Natural killer cell (primary cell): ENCODE measurements around the gene TANGO6. TPM values are rescaled to one million over a fixed set of nuclear protein-coding genes. Genes with fewer than 3 reads are reported as not detected.

Experiments used
- ATAC-seq, 3 donors: fragments of 150-1000 bp in 2 of 3; fragments of 200-7000 bp in 1 of 3; cut with Tn5 transposase; 1 replicate in 1 of 3; 2 replicates in 2 of 3; pipeline ENCODE4 v1.10.0; 2021; ENCODE audit warnings: mild to moderate bottlenecking in 2 of 3, moderate library complexity in 2 of 3
- DNase-seq, 2 donors: peaks; one replicate each; pipeline versions ENCODE4 v3.0.0 to v3.0.0-alpha.2; 2013 to 2021; ENCODE audit warnings: mixed read lengths in 1 of 2
- H3K27ac ChIP-seq: one replicate; pipeline ENCODE4 v1.5.1; 2013; ENCODE audit warnings: mild to moderate bottlenecking, low read length
- H3K27me3 ChIP-seq: one replicate; pipeline ENCODE4 v1.6.1; 2013; ENCODE audit warnings: low read length; ENCODE audit not compliant: control insufficient read depth, insufficient read depth
- H3K36me3 ChIP-seq: one replicate; pipeline ENCODE4 v1.6.1; 2013; ENCODE audit warnings: low read length; ENCODE audit not compliant: control insufficient read depth, insufficient read depth
- H3K4me1 ChIP-seq: one replicate; pipeline ENCODE4 v1.6.1; 2013; ENCODE audit warnings: low read length; ENCODE audit not compliant: control insufficient read depth, insufficient read depth
- H3K4me3 ChIP-seq: one replicate; pipeline ENCODE4 v1.5.1; 2013; ENCODE audit warnings: low read length
- H3K9me3 ChIP-seq: one replicate; pipeline ENCODE4 v1.6.1; 2013; ENCODE audit warnings: low read length; ENCODE audit not compliant: control insufficient read depth, insufficient read depth
- H3K27ac Mint-ChIP-seq, 2 donors: one replicate each; pipeline ENCODE4 v1.8.0; 2022; ENCODE audit warnings: mild to moderate bottlenecking in 2 of 2, mixed read lengths in 2 of 2, moderate library complexity in 1 of 2
- H3K27me3 Mint-ChIP-seq, 2 donors: one replicate each; pipeline ENCODE4 v1.8.0; 2022; ENCODE audit warnings: low read depth in 2 of 2, mixed read lengths in 2 of 2
- H3K36me3 Mint-ChIP-seq: one replicate; pipeline ENCODE4 v1.8.0; 2022; ENCODE audit warnings: mixed read lengths
- H3K4me1 Mint-ChIP-seq, 2 donors: one replicate each; pipeline ENCODE4 v1.8.0; 2022; ENCODE audit warnings: mixed read lengths in 2 of 2
- H3K4me3 Mint-ChIP-seq: one replicate; pipeline ENCODE4 v1.8.0; 2022; ENCODE audit warnings: mild to moderate bottlenecking, moderate library complexity, mixed read lengths
- H3K9me3 Mint-ChIP-seq, 2 donors: one replicate each; pipeline ENCODE4 v1.8.0; 2022; ENCODE audit warnings: mixed read lengths in 2 of 2
- WGBS: methylation state at CpG from one replicate; pipeline ENCODE4 v1.1.7; 2013; ENCODE audit warnings: missing lambda C conversion rate; ENCODE audit not compliant: insufficient coverage; 5-methylcytosine and 5-hydroxymethylcytosine counted together
- intact Hi-C: fragments of 100-400 bp; cut with micrococcal nuclease; formaldehyde crosslinking; loops from one replicate; pipeline ENCODE4 v1.14.2; 2022
- total RNA-seq, 4 donors: library from RNA; stranded (reverse); fragments of 120-200 nt in 1 of 4; gene quantifications; one replicate each; pipeline versions ENCODE4 v1.2.3 to v1.2.4, GENCODE V29; 2013 to 2022
- TF ChIP-seq, protein P1 (sequence below): fragments of 200-600 bp; IDR thresholded peaks from one replicate; pipeline ENCODE4 v1.8.0; 2022; ENCODE audit warnings: antibody characterized with exemption

Gene TANGO6
- total RNA-seq, 3 donors from 2014 or later (not counting 1 experiment from before 2014, with no cell fraction given): 21.2 to 27.3 (median 23.9) TPM

DNA sequence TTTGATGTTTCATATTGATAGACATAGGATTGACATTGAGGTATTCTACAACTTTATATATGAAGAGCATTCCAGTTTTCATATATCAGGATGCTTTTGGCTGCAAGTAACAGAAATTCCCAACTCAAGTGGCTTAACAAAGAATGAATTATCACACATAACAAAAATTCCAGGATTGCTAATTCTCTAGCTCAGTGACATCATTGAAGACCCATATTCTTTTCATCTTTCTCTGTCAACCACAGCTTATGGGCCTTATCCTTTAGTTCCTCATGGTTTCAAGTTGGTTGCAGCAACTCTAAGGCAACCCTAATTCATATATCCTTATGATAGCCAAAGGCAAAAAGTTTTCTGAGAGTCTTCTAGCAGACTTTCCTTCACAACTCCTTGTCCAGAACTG lies 170.7 kb downstream of the TANGO6 start:
- Mint-ChIP-seq H3K27me3 (no peaks in the 10 kb centered on the region), H3K27ac (no peak overlapping the region), H3K36me3 (no peaks in the 10 kb centered on the region), H3K4me3 (no peak overlapping the region), H3K9me3 (no peaks in the 10 kb centered on the region), H3K4me1 (no peaks in the 10 kb centered on the region)
- H3K4me1 ChIP-seq: no peaks in the 10 kb centered on the region
- TF ChIP-seq, protein P1, sequence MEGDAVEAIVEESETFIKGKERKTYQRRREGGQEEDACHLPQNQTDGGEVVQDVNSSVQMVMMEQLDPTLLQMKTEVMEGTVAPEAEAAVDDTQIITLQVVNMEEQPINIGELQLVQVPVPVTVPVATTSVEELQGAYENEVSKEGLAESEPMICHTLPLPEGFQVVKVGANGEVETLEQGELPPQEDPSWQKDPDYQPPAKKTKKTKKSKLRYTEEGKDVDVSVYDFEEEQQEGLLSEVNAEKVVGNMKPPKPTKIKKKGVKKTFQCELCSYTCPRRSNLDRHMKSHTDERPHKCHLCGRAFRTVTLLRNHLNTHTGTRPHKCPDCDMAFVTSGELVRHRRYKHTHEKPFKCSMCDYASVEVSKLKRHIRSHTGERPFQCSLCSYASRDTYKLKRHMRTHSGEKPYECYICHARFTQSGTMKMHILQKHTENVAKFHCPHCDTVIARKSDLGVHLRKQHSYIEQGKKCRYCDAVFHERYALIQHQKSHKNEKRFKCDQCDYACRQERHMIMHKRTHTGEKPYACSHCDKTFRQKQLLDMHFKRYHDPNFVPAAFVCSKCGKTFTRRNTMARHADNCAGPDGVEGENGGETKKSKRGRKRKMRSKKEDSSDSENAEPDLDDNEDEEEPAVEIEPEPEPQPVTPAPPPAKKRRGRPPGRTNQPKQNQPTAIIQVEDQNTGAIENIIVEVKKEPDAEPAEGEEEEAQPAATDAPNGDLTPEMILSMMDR: no peak
- DNase-seq (no peak), ATAC-seq (no peak)
- no peaks in the 10 kb centered on the region for H3K9me3 ChIP-seq
- H3K4me3 ChIP-seq: no peak overlapping the region
- no peaks in the 10 kb centered on the region for H3K36me3 ChIP-seq
- H3K27ac ChIP-seq: no peak overlapping the region
- H3K27me3 ChIP-seq: no peaks in the 10 kb centered on the region
- intact Hi-C loops: no loop called here

DNA sequence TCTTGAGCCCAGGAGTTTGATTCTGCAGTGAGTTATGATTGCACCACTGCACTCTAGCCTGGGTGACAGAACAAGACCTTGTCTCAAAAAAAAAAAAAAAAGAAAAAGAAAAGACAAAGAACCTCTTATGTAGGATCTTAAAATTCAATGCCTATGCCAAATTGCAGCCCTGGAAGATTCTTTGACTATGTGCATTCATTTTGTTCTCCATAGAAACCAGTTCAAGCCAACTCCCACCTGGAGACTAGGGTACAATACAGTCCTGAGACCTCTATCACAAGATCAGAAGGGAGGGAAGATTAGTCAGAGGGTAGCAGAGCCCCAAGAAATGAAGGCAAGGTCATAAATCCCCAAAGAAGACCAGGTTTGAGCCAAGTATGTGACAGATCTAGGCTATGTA lies 171.5 kb downstream of the TANGO6 start:
- Mint-ChIP-seq H3K27ac (no peak overlapping the region), H3K4me1 (no peaks in the 10 kb centered on the region), H3K4me3 (no peak overlapping the region), H3K9me3 (no peaks in the 10 kb centered on the region), H3K36me3 (no peaks in the 10 kb centered on the region), H3K27me3 (no peaks in the 10 kb centered on the region)
- no peak for ATAC-seq
- TF ChIP-seq, protein P1: no peak
- no peak overlapping the region for H3K4me3 ChIP-seq
- H3K36me3 ChIP-seq: no peaks in the 10 kb centered on the region
- no peak for DNase-seq
- H3K27me3 ChIP-seq: no peaks in the 10 kb centered on the region
- intact Hi-C loops: no loop called here
- no peaks in the 10 kb centered on the region for H3K9me3 ChIP-seq
- H3K27ac ChIP-seq: no peak overlapping the region
- H3K4me1 ChIP-seq: no peaks in the 10 kb centered on the region

DNA sequence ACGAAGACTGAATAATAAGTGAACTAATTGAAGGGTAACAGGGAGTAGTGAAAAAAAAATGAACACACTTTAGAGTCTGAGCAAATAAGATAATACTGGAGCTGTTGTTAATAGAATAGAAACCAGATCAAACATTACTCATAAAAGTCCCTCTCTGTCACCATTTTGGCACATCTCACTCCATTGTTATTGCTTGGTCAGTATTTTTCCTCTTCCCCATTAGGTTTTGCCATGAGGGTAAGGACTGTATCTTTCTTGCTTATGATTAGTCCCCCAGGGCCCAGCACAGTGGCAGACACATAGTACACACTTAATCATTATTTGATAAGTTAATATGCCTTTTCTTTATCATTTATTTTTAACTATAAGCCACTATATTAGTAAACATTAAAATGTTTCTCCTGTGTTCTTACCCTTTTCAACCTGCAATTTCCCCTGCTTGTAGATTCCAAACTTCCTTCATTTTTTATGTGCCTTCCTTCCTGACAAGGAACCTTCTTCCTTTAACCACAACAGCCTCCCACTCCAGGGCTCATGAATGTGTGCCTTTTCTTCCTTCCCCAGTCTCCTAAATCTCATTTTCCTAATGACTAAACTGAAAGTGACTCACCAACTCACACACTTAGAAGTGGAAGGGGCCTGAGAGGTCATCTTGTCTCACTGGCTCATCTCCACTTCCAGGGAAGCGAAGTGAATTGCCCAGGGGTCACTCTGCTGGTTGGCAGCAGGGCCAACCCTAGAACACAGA lies 173.9 kb downstream of the TANGO6 start:
- Histone ChIP-seq H3K4me3 (no peak overlapping the region), H3K27me3 (no peaks in the 10 kb centered on the region), H3K4me1 (no peaks in the 10 kb centered on the region), H3K27ac (no peak overlapping the region), H3K36me3 (no peaks in the 10 kb centered on the region), H3K9me3 (no peaks in the 10 kb centered on the region)
- no peaks in the 10 kb centered on the region for H3K9me3 Mint-ChIP-seq
- WGBS: 100% methylated on average over 2 of the region's 2 CpGs
- H3K4me3 Mint-ChIP-seq: no peak overlapping the region
- ATAC-seq: no peak
- TF ChIP-seq, protein P1: no peak
- H3K36me3 Mint-ChIP-seq: no peaks in the 10 kb centered on the region
- no peaks in the 10 kb centered on the region for H3K27me3 Mint-ChIP-seq
- intact Hi-C loops: no loop called here
- no peaks in the 10 kb centered on the region for H3K4me1 Mint-ChIP-seq
- H3K27ac Mint-ChIP-seq: no peak overlapping the region
- no peak for DNase-seq

DNA sequence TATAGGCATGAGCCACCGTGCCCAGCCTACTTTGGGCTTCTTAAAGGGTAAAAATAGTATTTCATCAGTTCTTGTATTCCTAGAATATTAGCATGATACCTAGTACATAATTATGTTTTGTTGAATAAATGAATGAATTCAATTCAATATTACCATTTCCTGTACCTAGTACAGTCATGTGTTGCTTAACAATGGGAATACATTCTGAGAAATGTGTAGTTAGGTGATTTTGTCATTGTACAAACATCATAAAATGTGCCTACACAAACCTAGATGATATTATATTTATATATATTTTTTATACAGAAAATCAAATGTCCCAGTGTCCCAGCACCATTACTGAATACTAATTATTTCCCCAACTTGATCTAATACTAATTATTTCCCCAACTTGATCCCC lies 176.5 kb downstream of the TANGO6 start:
- no CpG with 5 or more reads among the region's 1 CpG for WGBS

More for the DNA sequence above, 176.5 kb downstream of the TANGO6 start:
- no peaks in the 10 kb centered on the region for H3K27me3 Mint-ChIP-seq
- intact Hi-C loops: no loop called here
- TF ChIP-seq, protein P1: no peak
- Histone ChIP-seq H3K4me3 (no peak overlapping the region), H3K27me3 (no peaks in the 10 kb centered on the region), H3K9me3 (no peaks in the 10 kb centered on the region), H3K27ac (no peak overlapping the region), H3K4me1 (no peaks in the 10 kb centered on the region), H3K36me3 (peaks cover 4% of the 10 kb centered on the region)
- no peaks in the 10 kb centered on the region for H3K4me1 Mint-ChIP-seq
- ATAC-seq (no peak), DNase-seq (no peak)
- no peak overlapping the region for H3K4me3 Mint-ChIP-seq
- no peak overlapping the region for H3K27ac Mint-ChIP-seq
- H3K9me3 Mint-ChIP-seq: no peaks in the 10 kb centered on the region
- H3K36me3 Mint-ChIP-seq: no peaks in the 10 kb centered on the region
